ENCODE measurements around the gene SCARF2. TPM values are rescaled to one million over a fixed set of nuclear protein-coding genes. Genes with fewer than 3 reads are reported as not detected.
"Not testable (repeated sequence)": the region's sequence is repeated elsewhere in the genome, so short reads cannot be mapped to it uniquely, and the experiment has no call there.

Gene SCARF2
- total and polyA plus RNA-seq, 2 donors (not counting 1 experiment from before 2014, with no cell fraction given), result 8.1 to 14.5 TPM

DNA sequence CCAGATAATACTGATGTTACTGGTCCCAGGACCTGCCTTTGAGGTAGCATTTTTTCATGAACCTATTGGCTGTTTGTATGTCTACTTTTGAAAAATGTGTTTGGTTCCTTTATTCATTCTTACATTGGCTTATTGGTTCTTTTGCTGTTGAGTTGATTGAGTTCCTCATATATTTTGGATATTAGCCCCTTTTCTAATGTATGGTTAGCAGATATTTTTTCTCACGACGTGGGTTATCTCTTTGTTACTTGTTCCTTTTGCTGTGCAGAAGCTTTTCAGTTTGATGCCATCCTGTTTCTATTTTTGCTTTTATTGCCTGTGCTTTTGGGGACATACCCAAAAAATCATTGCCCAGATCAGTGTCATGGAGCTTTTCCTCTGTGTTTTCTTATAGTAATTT is 53.5 kb downstream of the SCARF2 start:
- no peak overlapping the region for H3K4me2 ChIP-seq (ENCODE audit: extremely low read depth, insufficient read depth, low read length)
- DNase-seq (ENCODE audit: low read depth in 2 of 2), result no peak
- TF ChIP-seq, protein P1, sequence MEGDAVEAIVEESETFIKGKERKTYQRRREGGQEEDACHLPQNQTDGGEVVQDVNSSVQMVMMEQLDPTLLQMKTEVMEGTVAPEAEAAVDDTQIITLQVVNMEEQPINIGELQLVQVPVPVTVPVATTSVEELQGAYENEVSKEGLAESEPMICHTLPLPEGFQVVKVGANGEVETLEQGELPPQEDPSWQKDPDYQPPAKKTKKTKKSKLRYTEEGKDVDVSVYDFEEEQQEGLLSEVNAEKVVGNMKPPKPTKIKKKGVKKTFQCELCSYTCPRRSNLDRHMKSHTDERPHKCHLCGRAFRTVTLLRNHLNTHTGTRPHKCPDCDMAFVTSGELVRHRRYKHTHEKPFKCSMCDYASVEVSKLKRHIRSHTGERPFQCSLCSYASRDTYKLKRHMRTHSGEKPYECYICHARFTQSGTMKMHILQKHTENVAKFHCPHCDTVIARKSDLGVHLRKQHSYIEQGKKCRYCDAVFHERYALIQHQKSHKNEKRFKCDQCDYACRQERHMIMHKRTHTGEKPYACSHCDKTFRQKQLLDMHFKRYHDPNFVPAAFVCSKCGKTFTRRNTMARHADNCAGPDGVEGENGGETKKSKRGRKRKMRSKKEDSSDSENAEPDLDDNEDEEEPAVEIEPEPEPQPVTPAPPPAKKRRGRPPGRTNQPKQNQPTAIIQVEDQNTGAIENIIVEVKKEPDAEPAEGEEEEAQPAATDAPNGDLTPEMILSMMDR (conservative IDR thresholded peaks at IDR 0.05 in 1 of 2, IDR thresholded peaks at IDR 0.05 in 1 of 2; ENCODE audit: low read depth in 1 of 2, low read length in 2 of 2), result no peak
- TF ChIP-seq EZH2 (IDR thresholded peaks at IDR 0.05; ENCODE audit: low read length, missing control alignments), result no peak
- no peak overlapping the region for H3K27ac ChIP-seq (ENCODE audit: insufficient read depth, low read length)
- H2AFZ ChIP-seq (ENCODE audit: low read length), result no peak overlapping the region
- H3K4me3 ChIP-seq (replicated peaks in 1 of 4; ENCODE audit: control extremely low read depth in 1 of 4, insufficient read depth in 1 of 4, low read depth in 3 of 4, low read length in 4 of 4), result no peak overlapping the region
- no peaks in the 10 kb centered on the region for H3K36me3 ChIP-seq (ENCODE audit: control insufficient read depth, insufficient read depth, low read length)
- H3K9ac ChIP-seq (ENCODE audit: insufficient read depth, low read length), result no peak overlapping the region
- H3K79me2 ChIP-seq (ENCODE audit: control insufficient read depth, insufficient read depth, low read length), result no peaks in the 10 kb centered on the region
- H4K20me1 ChIP-seq (ENCODE audit: control insufficient read depth, extremely low read depth, insufficient read depth, low read length), result no peaks in the 10 kb centered on the region
- H3K27me3 ChIP-seq (ENCODE audit: control insufficient read depth, insufficient read depth, low read length), result peaks cover 6% of the 10 kb centered on the region
- no peaks in the 10 kb centered on the region for H3K4me1 ChIP-seq (ENCODE audit: control insufficient read depth, extremely low read depth, insufficient read depth, low read length)
- no peaks in the 10 kb centered on the region for H3K9me3 ChIP-seq (ENCODE audit: control insufficient read depth, insufficient read depth, low read depth, low read length)

GRCh38 chr22:20383538-20383937 is 54.1 kb downstream of the SCARF2 start:
- no peak for DNase-seq (ENCODE audit: low read depth in 2 of 2)
- Histone ChIP-seq H3K36me3 (ENCODE audit: control insufficient read depth, insufficient read depth, low read length) (no peaks in the 10 kb centered on the region), H3K27me3 (ENCODE audit: control insufficient read depth, insufficient read depth, low read length) (peaks cover 4% of the 10 kb centered on the region), H3K9me3 (ENCODE audit: control insufficient read depth, insufficient read depth, low read depth, low read length) (no peaks in the 10 kb centered on the region), H3K4me3 (replicated peaks in 1 of 4; ENCODE audit: control extremely low read depth in 1 of 4, insufficient read depth in 1 of 4, low read depth in 3 of 4, low read length in 4 of 4) (no peak overlapping the region), H3K79me2 (ENCODE audit: control insufficient read depth, insufficient read depth, low read length) (no peaks in the 10 kb centered on the region), H3K4me2 (ENCODE audit: extremely low read depth, insufficient read depth, low read length) (no peak overlapping the region), H2AFZ (ENCODE audit: low read length) (no peak overlapping the region), H3K27ac (ENCODE audit: insufficient read depth, low read length) (no peak overlapping the region), H4K20me1 (ENCODE audit: control insufficient read depth, extremely low read depth, insufficient read depth, low read length) (no peaks in the 10 kb centered on the region), H3K9ac (ENCODE audit: insufficient read depth, low read length) (no peak overlapping the region), H3K4me1 (ENCODE audit: control insufficient read depth, extremely low read depth, insufficient read depth, low read length) (no peaks in the 10 kb centered on the region)
- TF ChIP-seq, protein P1 (conservative IDR thresholded peaks at IDR 0.05 in 1 of 2, IDR thresholded peaks at IDR 0.05 in 1 of 2; ENCODE audit: low read depth in 1 of 2, low read length in 2 of 2), result no peak
- no peak for TF ChIP-seq EZH2 (IDR thresholded peaks at IDR 0.05; ENCODE audit: low read length, missing control alignments)

DNA sequence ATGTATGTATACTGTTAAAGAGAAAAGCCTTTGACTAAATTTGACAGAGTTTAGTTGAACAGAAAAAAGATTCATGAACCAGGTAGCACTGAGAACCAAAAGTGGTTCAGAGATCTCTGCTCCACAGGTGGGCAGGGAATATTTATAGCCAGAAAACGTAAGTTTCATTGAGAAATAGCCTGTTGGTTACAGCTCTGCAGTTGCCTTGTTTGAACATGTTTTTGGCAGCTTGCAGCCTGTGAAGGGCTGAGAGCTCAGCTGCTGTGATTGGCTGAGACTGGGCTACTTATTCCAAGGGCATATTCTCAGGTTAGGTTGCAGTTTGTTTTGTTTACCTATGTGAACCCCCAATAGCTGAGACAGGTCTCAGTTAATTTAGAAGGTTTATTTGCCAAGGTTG is 57.1 kb downstream of the SCARF2 start:
- Histone ChIP-seq H3K9me3 (ENCODE audit: control insufficient read depth, insufficient read depth, low read depth, low read length) (no peaks in the 10 kb centered on the region), H3K79me2 (ENCODE audit: control insufficient read depth, insufficient read depth, low read length) (no peaks in the 10 kb centered on the region), H3K27ac (ENCODE audit: insufficient read depth, low read length) (no peak overlapping the region), H4K20me1 (ENCODE audit: control insufficient read depth, extremely low read depth, insufficient read depth, low read length) (no peaks in the 10 kb centered on the region), H3K9ac (ENCODE audit: insufficient read depth, low read length) (no peak overlapping the region), H3K27me3 (ENCODE audit: control insufficient read depth, insufficient read depth, low read length) (peaks cover 4% of the 10 kb centered on the region), H3K4me2 (ENCODE audit: extremely low read depth, insufficient read depth, low read length) (no peak overlapping the region), H3K4me3 (replicated peaks in 1 of 4; ENCODE audit: control extremely low read depth in 1 of 4, insufficient read depth in 1 of 4, low read depth in 3 of 4, low read length in 4 of 4) (no peak overlapping the region), H3K36me3 (ENCODE audit: control insufficient read depth, insufficient read depth, low read length) (no peaks in the 10 kb centered on the region), H3K4me1 (ENCODE audit: control insufficient read depth, extremely low read depth, insufficient read depth, low read length) (no peaks in the 10 kb centered on the region), H2AFZ (ENCODE audit: low read length) (no peak overlapping the region)
- DNase-seq (ENCODE audit: low read depth in 2 of 2), result no peak
- no peak for TF ChIP-seq EZH2 (IDR thresholded peaks at IDR 0.05; ENCODE audit: low read length, missing control alignments)
- TF ChIP-seq, protein P1 (conservative IDR thresholded peaks at IDR 0.05 in 1 of 2, IDR thresholded peaks at IDR 0.05 in 1 of 2; ENCODE audit: low read depth in 1 of 2, low read length in 2 of 2), result no peak

GRCh38 chr22:20378684-20379083 is 58.9 kb downstream of the SCARF2 start:
- H3K27me3 ChIP-seq (ENCODE audit: control insufficient read depth, insufficient read depth, low read length); H2AFZ ChIP-seq (ENCODE audit: low read length); H3K4me1 ChIP-seq (ENCODE audit: control insufficient read depth, extremely low read depth, insufficient read depth, low read length); H3K36me3 ChIP-seq (ENCODE audit: control insufficient read depth, insufficient read depth, low read length); H3K9ac ChIP-seq (ENCODE audit: insufficient read depth, low read length); H3K27ac ChIP-seq (ENCODE audit: insufficient read depth, low read length); H3K4me2 ChIP-seq (ENCODE audit: extremely low read depth, insufficient read depth, low read length); H3K9me3 ChIP-seq (ENCODE audit: control insufficient read depth, insufficient read depth, low read depth, low read length); H4K20me1 ChIP-seq (ENCODE audit: control insufficient read depth, extremely low read depth, insufficient read depth, low read length); DNase-seq (ENCODE audit: low read depth in 2 of 2); H3K79me2 ChIP-seq (ENCODE audit: control insufficient read depth, insufficient read depth, low read length); H3K4me3 ChIP-seq (replicated peaks in 1 of 4; ENCODE audit: control extremely low read depth in 1 of 4, insufficient read depth in 1 of 4, low read depth in 3 of 4, low read length in 4 of 4): not testable (repeated sequence)
